ENCODE measurements around the gene SPRING1.
"Not testable (repeated sequence)": the region's sequence is repeated elsewhere in the genome, so short reads cannot be mapped to it uniquely, and the experiment has no call there.

The SPRING1 gene

GRCh38 chr12:116759783-116760621, 22.1 kb upstream of the SPRING1 start:
- no peak overlapping the region for H3K27ac ChIP-seq
- TF ChIP-seq ZFX (IDR thresholded peaks at IDR 0.05) = no peak
- no peak for TF ChIP-seq CTCF (conservative IDR thresholded peaks at IDR 0.05)

- not testable (repeated sequence) for H3K27ac ChIP-seq
Observed at GRCh38 chr12:116754783-116755182, 16.9 kb upstream of the SPRING1 start.

GRCh38 chr12:116754097-116754496, 16.2 kb upstream of the SPRING1 start:
- peak overlapping the region; percentile 23; the same call in 1 of the 2 replicates for H3K27ac ChIP-seq

GRCh38 chr12:116750298-116750697, 12.4 kb upstream of the SPRING1 start:
- H3K27ac ChIP-seq = no peak overlapping the region
- TF ChIP-seq CTCF (conservative IDR thresholded peaks at IDR 0.05) (no peak), ZFX (IDR thresholded peaks at IDR 0.05) (no peak)

- no peak overlapping the region for H3K27ac ChIP-seq
- TF ChIP-seq ZFX (IDR thresholded peaks at IDR 0.05) = no peak
- no peak for TF ChIP-seq CTCF (conservative IDR thresholded peaks at IDR 0.05)
Observed at GRCh38 chr12:116749884-116750283, 12.0 kb upstream of the SPRING1 start.

GRCh38 chr12:116745554-116745953, 7.7 kb upstream of the SPRING1 start:
- TF ChIP-seq CTCF (conservative IDR thresholded peaks at IDR 0.05) = no peak
- TF ChIP-seq ZFX (IDR thresholded peaks at IDR 0.05) = no peak
- no peak overlapping the region for H3K27ac ChIP-seq

- TF ChIP-seq CTCF (conservative IDR thresholded peaks at IDR 0.05) = no peak
- no peak for TF ChIP-seq ZFX (IDR thresholded peaks at IDR 0.05)
Observed at GRCh38 chr12:116744766-116745165, 6.9 kb upstream of the SPRING1 start.

GRCh38 chr12:116742787-116743186, 4.9 kb upstream of the SPRING1 start:
- H3K27ac ChIP-seq = not testable (repeated sequence)

More at GRCh38 chr12:116744766-116745165, 6.9 kb upstream of the SPRING1 start:
- H3K27ac ChIP-seq = no peak overlapping the region

- TF ChIP-seq ZFX (IDR thresholded peaks at IDR 0.05) = no peak
- TF ChIP-seq CTCF (conservative IDR thresholded peaks at IDR 0.05) = no peak
- no peak overlapping the region for H3K27ac ChIP-seq
Observed at GRCh38 chr12:116739381-116739887, 1.6 kb upstream of the SPRING1 start.
